HepG2 (cell line): Measurements from ENCODE around the gene CYTH1. TPM values are rescaled to one million over a fixed set of nuclear protein-coding genes. Genes with fewer than 3 reads are reported as not detected.

Source experiments
- AFF4 ChIP-seq: sonication (generic); formaldehyde crosslinking; IDR thresholded peaks from 2 replicates; pipeline ENCODE4 v1.4.0; 2020; ENCODE audit warnings: missing genetic modification reagents
- CHD2 ChIP-seq: IDR thresholded peaks from 2 replicates; pipeline ENCODE4 v1.6.1; 2011; ENCODE audit warnings: low read depth, low read length, improper control_type of control experiment
- EP300 ChIP-seq, 3 experiments: sonication (generic) in 1 of 3; formaldehyde crosslinking in 1 of 3; IDR thresholded peaks; 2 replicates each; pipeline versions ENCODE4 v1.5.1 to v1.6.1; 2011 to 2020; ENCODE audit warnings: low read depth in 2 of 3, low read length in 2 of 3, borderline replicate concordance in 1 of 3, improper control_type of control experiment in 1 of 3, mild to moderate bottlenecking in 1 of 3, missing genetic modification reagents in 1 of 3, moderate library complexity in 1 of 3
- JUND ChIP-seq: sonication (generic); formaldehyde crosslinking; IDR thresholded peaks from 2 replicates; pipeline ENCODE4 v1.8.0; 2022; ENCODE audit warnings: mild to moderate bottlenecking, missing genetic modification reagents
- KAT2B ChIP-seq: fragments of 150-350 bp; IDR thresholded peaks from 2 replicates; pipeline ENCODE4 v1.6.1; 2014; ENCODE audit warnings: low read depth, low read length, borderline replicate concordance
- KMT2A ChIP-seq: sonication (generic); formaldehyde crosslinking; IDR thresholded peaks from 2 replicates; pipeline ENCODE4 v1.4.0; 2020; ENCODE audit warnings: missing genetic modification reagents
- MNT ChIP-seq: fragments of 450-650 bp; IDR thresholded peaks from 2 replicates; pipeline ENCODE4 v1.6.1; 2016
- PATZ1 ChIP-seq: sonication (generic); formaldehyde crosslinking; IDR thresholded peaks from 2 replicates; pipeline ENCODE4 v1.4.0; 2020; ENCODE audit warnings: missing genetic modification reagents
- RBM39 ChIP-seq: fragments of 200-400 bp; formaldehyde crosslinking; IDR thresholded peaks from one replicate; pipeline ENCODE4 v1.6.1; 2018; ENCODE audit warnings: antibody characterized with exemption, mild to moderate bottlenecking, low read depth, low read length; ENCODE audit not compliant: poor library complexity, severe bottlenecking
- SRSF4 ChIP-seq: fragments of 200-400 bp; formaldehyde crosslinking; IDR thresholded peaks from one replicate; pipeline ENCODE4 v1.6.1; 2018; ENCODE audit warnings: mild to moderate bottlenecking, low read depth, low read length, moderate library complexity; ENCODE audit not compliant: poor library complexity, severe bottlenecking
- U2AF2 ChIP-seq: fragments of 200-400 bp; formaldehyde crosslinking; IDR thresholded peaks from 2 replicates; pipeline ENCODE4 v1.6.1; 2017; ENCODE audit warnings: low read depth, mild to moderate bottlenecking, low read length
- UBTF ChIP-seq: sonication (generic); formaldehyde crosslinking; IDR thresholded peaks from 2 replicates; pipeline ENCODE4 v1.4.0; 2020; ENCODE audit warnings: mild to moderate bottlenecking, missing genetic modification reagents
- ZNF143 ChIP-seq: sonication (generic); formaldehyde crosslinking; IDR thresholded peaks from 2 replicates; pipeline ENCODE4 v1.4.0; 2020; ENCODE audit warnings: missing genetic modification reagents
- ZNF383 ChIP-seq: sonication (generic); formaldehyde crosslinking; IDR thresholded peaks from 2 replicates; pipeline ENCODE4 v1.4.0; 2020; ENCODE audit warnings: missing genetic modification reagents, mild to moderate bottlenecking, borderline replicate concordance
- ZNF460 ChIP-seq: sonication (generic); formaldehyde crosslinking; IDR thresholded peaks from 2 replicates; pipeline ENCODE4 v1.5.1; 2020; ENCODE audit warnings: missing genetic modification reagents, mild to moderate bottlenecking, borderline replicate concordance
- ZNF468 ChIP-seq: sonication (generic); formaldehyde crosslinking; IDR thresholded peaks from 2 replicates; pipeline ENCODE4 v1.8.0; 2022; ENCODE audit warnings: mild to moderate bottlenecking, moderate library complexity, missing genetic modification reagents
- ZNF496 ChIP-seq: sonication (generic); formaldehyde crosslinking; IDR thresholded peaks from 2 replicates; pipeline ENCODE4 v1.8.1; 2023; ENCODE audit warnings: mild to moderate bottlenecking, moderate library complexity, missing genetic modification reagents; ENCODE audit not compliant: insufficient replicate concordance
- ZNF768 ChIP-seq: sonication (generic); formaldehyde crosslinking; IDR thresholded peaks from 2 replicates; pipeline ENCODE4 v1.4.0; 2020; ENCODE audit warnings: missing genetic modification reagents
- ZNF790 ChIP-seq: sonication (generic); formaldehyde crosslinking; IDR thresholded peaks from 2 replicates; pipeline ENCODE4 v1.8.0; 2022; ENCODE audit warnings: missing genetic modification reagents, mild to moderate bottlenecking, borderline replicate concordance
- ZSCAN25 ChIP-seq: sonication (generic); formaldehyde crosslinking; IDR thresholded peaks from 2 replicates; pipeline ENCODE4 v1.8.0; 2022; ENCODE audit warnings: mild to moderate bottlenecking, missing genetic modification reagents
- polyA plus RNA-seq, 8 experiments: library from polyadenylated mRNA; depleted of rRNA in 3 of 8; stranded (reverse) in 7 of 8; unstranded in 1 of 8; fragments of >200 nt; fragmentation: Illumina TruSeq in 4 of 8; extraction: Trizol in 4 of 8; gene quantifications; 2 replicates each; pipeline versions ENCODE4 v1.2.1 to v1.2.3, GENCODE V29; 2011 to 2016; ENCODE audit warnings: low read depth in 4 of 8, missing spikeins in 1 of 8, mixed read lengths in 1 of 8; ENCODE audit not compliant: insufficient read depth in 1 of 8
- total RNA-seq, 5 experiments: library from RNA; depleted of rRNA; stranded (reverse); fragments of >200 nt; fragmentation: Illumina TruSeq; extraction: Trizol; gene quantifications; 2 replicates each; pipeline ENCODE4 v1.2.3, GENCODE V29; 2016; ENCODE audit warnings: low read depth in 1 of 5

CYTH1 gene
- total and polyA plus RNA-seq, 2 of the 13 experiments (the other 11 are each of a cell fraction or from before 2014, with no cell fraction given) = 20.1 to 48.9 TPM

GRCh38 chr17:78708510-78708973 is 73.5 kb downstream of the CYTH1 start (continued):
- no peak for TF ChIP-seq ZNF143 (CRISPR knock-in tag)
- no peak for TF ChIP-seq KAT2B
- TF ChIP-seq UBTF (CRISPR knock-in tag) = no peak
- TF ChIP-seq PATZ1 = peak; percentile 50; the same call in 1 of the 2 replicates
- TF ChIP-seq EP300 (IDR thresholded peaks at IDR 0.05; ENCODE audit: low read depth in 2 of 2, low read length in 2 of 2) = peak; percentile 30 to 35; a peak in 1 of 4 replicates
- peak; percentile 14; the same call in 1 of the 2 replicates for TF ChIP-seq EP300 (CRISPR knock-in tag; IDR thresholded peaks at IDR 0.05; ENCODE audit: borderline replicate concordance)
- no peak for TF ChIP-seq AFF4
- no peak for TF ChIP-seq MNT
- no peak for TF ChIP-seq CHD2
- TF ChIP-seq ZNF496 = no peak
- no peak for TF ChIP-seq U2AF2
- TF ChIP-seq KMT2A (CRISPR knock-in tag) = 0 out of 2 replicates have a peak, but pooled peaks have one; percentile 21
- peak; percentile 51; the same call in 1 of the 2 replicates for TF ChIP-seq ZSCAN25 (CRISPR knock-in tag)
- TF ChIP-seq ZNF468 (CRISPR knock-in tag) = no peak
- no peak for TF ChIP-seq ZNF460
- TF ChIP-seq ZNF790 (CRISPR knock-in tag) = no peak
- peak; percentile 87 for TF ChIP-seq ZNF768 (CRISPR knock-in tag)
- TF ChIP-seq JUND (CRISPR knock-in tag) = no peak
- no peak for TF ChIP-seq ZNF383 (CRISPR knock-in tag)
- no peak for TF ChIP-seq SRSF4
- TF ChIP-seq RBM39 = no peak
